HG03439 (cell line): ENCODE results near the gene CTNNA2.

Experiments used
- ATAC-seq: cut with Tn5 transposase; IDR thresholded peaks from one replicate; pipeline ENCODE4 v1.9.1; 2021; ENCODE audit warnings: mild to moderate bottlenecking, moderate library complexity; ENCODE audit not compliant: unreplicated experiment

CTNNA2 gene

DNA sequence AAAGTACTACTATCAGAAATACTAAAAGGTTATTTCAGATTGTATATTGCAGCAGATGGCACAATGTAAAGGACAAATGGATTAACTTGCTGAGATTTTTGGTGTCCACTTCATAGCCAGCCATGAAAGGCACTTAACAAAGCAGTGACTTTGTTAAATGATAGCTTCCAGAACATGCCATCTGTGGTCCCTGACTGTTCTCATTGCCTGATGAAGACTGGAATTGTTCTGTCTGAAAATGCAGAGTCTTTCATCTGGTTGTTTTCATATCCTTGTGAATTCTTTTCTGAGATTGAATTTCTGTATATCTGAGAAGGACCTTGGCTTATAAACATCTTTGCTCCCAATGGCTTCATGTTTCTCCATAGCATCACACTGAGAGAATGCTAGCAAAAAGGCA lies 836.1 kb downstream of the CTNNA2 start:
- ATAC-seq: no peak

DNA sequence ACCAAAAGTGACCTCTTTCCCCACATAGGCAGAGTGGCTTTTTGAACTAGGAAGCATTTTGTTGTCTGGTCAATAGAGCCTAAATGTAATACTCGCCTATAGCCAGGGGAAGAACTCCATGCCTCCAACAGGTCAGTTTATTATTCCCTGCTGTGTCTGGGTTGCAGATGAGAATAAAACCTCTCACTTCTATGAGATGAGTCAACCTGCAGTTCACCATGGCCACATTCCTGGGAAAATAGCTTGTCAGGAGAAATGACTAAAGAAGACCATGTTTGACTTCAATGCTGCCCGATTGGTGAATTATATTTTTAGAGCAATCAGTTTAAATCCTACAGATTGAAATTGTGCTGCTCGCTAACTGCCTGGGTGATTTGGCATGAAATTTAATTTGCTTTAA lies 838.4 kb downstream of the CTNNA2 start:
- ATAC-seq: no peak

DNA sequence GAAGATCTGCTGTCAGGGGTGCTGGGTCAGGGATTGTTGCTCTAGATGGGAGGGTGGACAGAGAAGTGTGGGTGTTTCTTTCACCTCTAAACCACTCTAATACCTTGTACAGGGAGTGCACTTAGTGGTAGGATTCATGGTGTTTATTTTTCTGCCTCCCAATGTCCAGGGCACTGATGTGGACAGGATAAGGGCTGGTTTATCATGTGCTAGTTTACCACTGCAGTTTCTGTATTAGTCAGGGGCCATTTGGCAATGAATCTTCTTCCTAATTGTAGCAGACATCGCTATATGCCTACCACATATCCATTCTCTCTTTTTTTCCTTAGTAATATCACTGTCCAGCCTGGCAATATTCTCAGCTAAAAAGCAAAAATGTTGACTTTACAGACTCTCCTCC lies 842.0 kb downstream of the CTNNA2 start:
- ATAC-seq: no peak

DNA sequence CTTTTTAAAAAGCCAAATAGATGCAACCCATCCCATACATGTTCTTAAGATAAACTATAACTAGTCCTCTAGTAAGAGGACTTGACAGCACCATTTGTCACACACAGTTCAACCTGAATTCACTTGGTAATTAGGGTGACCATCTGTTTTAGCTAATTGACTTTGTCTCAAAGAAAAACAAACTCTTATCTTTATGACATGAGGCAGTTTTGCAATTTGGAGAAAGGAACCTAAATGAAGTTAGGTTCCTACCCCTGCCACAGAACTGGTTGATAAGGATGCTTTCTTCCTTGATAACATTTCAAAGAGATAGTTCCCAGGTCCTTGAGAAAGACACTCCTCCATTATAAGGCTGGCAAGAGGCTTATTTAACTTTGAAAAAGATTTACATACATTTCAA lies 849.1 kb downstream of the CTNNA2 start:
- no peak for ATAC-seq

DNA sequence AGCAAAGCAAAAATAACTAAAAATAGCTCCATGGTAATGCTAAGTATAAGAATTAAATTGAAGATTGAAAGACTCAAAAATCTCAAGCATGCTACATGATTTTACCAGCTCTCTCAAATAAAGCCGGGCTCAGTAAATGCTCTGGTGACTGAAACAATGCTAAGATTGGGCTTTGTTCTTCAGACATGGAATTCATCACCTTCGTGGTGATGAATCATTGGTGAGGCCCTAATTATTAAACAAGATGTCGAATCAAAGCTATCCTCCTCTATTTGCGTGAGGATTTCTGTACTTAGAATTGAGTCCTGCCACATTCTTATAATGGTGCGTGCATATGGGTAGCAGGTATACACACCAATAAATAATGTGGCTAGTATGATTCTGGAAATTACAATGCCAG lies 850.5 kb downstream of the CTNNA2 start:
- ATAC-seq: no peak

DNA sequence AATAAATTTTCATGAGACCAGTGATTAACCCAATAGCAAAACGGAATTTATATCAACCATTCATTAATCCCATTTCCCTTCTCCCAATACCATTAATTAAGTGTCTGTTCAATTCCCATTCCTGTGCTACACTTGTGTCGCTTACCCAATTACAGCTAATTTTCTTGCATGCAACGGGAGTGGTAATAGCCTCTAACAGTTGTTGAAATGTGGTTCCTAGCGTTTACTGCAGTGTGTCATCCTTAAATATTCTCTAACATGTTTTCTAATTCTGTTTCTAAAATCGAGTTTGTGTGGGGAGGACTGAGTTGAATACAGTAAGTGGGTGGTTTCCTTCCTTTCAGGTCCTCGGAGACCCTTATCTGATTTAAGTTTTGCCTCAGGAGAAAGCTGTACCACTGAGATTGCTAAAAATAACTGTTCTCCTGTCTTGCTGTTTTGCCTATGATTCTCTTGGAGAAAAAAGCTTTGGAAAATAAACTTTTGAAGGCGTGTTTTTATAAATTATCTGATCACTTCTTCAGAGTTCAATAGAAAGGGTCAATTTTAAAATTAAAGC lies 851.0 kb downstream of the CTNNA2 start:
- no peak for ATAC-seq

DNA sequence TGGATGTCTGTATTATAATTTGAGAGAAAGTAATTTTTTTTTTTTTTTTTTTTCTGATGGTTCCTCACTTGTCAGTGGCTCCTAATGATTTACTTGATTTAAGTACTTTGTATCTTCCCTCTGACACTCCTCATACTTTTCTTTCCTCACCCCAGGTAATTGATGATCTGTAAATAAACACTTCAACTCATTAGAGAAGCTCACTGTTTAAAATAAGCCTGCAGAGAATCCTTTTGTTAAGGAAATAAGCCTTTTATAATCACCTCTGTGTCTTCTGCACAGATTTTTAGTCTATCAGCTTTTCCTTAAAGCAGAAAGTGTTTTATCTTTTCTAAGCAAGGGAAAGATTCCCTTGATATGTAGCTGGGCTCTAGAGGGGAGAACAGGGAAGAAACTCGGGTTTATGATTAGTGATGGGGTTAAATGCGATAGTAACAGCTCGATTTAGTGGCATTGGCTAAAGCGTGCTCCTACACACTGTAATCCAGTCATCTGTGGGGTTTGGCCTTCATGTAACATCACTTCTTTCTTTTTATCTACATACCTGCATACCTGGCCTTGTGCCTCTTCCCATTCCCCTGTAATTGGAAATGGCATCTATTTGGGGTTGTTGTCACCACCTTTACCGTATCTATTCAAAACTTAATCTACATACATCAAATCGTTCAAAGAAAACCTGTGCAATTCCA lies 851.8 kb downstream of the CTNNA2 start:
- no peak for ATAC-seq

DNA sequence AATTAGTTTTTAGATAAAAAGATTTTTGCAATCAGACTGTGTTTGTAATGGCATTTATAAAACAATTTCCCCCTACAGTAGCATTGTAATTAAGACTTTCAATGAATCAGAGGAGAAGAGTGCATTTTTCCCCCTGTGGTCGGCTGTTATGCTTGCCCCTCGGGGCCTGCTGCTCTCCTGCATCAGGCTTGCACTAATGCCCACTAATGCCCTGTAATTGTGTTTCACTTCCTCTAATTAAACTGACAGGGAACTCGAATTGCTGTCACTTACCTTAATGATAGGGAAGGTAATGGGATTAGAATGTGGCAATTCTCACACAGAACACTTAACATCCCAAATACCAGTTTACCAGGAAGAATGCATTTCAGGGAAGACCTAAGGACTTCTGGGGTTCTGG lies 852.9 kb downstream of the CTNNA2 start:
- ATAC-seq: no peak

DNA sequence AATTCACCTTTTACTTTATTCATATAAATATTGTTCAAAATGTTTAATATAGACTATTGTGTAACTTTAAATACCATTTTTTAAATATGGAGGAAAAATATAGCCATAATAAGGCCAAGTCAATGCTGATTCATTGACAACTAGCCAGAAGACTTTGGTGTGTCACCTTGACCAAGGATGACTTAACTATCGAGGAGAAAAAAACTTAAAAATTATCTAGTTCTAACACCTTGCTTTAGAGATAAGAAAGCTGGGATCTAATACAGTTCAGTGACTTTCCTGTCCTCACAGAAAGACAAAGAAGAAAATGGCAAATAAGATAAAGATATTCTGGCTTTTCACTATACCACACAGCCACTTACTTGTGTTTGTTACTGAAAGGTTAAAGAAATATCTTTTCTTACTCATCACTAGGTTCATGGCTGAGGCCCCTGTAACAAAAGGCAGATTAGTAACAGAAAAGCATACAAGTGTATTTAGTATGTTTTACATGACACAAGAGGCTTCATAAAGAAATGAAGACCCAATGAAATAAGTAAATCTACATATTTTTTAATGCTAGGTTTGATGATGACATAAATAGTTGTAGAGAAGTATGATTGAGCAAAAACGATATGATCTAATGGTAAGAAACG lies 857.6 kb downstream of the CTNNA2 start:
- no peak for ATAC-seq

DNA sequence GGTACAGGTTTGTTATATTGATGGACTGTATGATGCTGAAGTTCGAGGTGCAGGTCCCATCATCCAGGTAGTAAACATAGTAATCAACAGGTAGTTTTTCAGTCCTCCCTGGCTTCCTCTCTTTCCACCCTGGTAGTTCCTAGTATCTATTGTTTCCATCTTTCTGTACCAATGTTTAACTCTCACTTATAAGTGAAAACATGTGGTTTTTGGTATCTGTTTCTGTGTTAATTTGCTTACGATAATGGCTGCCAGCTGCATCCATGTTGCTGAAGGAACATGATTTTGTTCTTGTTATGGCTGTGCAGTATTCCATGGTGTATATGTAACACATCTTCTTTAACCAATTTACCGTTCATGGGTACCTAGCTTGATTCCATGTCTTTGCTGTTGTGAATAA lies 861.3 kb downstream of the CTNNA2 start:
- ATAC-seq: no peak

DNA sequence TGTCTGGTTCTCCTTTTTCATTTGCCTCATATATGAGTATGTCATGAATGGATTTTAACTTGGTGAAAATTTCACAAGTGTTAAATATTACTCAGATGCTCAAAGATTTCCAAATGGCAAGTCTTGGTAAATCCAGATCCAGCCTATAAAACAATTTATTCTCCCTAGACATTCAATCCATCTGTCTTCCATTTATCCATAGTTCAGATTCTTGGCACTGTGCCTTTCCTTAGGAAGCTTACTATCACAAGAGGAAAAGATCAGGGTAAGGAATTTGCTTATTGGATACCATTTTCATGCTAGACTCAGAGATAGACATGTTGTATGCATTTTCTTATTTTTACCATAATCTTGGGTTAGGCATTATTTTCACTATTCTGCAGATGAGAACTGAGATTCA lies 864.2 kb downstream of the CTNNA2 start:
- no peak for ATAC-seq

DNA sequence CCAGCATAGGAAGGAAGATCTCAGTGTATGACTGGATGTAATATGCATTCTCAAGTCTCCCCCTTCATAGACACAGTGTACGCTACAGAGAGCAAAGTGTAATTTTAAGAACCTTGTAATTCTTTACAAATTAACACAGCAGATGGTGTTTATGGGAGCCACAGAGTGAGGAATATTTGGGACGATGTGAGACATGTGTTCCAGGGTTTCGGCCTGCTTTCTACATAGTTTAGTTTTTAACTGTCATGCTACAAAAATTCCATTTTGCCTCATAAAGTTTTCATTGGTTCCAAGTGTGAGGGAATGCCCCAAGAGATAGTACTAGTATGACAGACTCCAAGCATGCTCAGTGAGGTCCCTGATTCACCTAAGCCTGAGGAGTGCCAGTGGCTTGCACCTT lies 867.9 kb downstream of the CTNNA2 start:
- no peak for ATAC-seq

DNA sequence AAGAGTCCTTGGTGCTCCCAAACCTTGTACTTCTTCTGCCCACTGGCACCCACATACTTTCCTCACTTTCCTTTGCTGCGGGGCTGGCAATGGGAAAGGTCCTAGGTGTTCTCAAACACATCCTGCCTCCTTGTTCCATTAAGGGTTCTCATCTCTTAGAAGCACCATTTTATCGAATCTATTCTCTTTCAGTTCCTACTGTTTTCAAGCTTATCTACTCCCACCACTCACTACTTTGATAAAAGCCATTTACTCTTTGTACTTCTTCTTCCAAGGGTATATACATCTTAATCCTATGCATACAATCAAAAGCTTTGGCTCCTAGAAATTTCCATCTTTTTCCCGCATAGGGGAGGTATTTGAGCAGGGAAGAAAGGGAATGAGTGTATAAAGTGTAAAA lies 868.8 kb downstream of the CTNNA2 start:
- no peak for ATAC-seq

DNA sequence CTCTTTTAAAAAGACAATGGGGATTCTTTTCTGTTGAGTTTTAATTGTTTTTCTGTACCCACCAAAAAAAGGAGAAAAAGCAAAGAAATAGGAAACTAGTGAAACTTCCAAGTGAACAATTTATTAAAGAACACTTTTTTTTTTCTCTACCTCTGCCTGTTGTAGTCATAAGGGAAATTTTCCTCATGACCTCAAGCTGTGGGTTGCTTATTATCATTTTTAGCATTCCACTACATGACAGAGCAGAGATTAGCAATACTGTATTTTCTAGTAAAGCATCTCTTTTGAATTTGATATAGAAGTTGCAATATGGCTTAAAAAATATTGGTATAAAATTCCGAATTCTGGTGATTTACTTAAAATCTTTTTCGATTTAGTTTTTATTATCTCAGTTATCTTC lies 879.6 kb downstream of the CTNNA2 start:
- ATAC-seq: no peak

DNA sequence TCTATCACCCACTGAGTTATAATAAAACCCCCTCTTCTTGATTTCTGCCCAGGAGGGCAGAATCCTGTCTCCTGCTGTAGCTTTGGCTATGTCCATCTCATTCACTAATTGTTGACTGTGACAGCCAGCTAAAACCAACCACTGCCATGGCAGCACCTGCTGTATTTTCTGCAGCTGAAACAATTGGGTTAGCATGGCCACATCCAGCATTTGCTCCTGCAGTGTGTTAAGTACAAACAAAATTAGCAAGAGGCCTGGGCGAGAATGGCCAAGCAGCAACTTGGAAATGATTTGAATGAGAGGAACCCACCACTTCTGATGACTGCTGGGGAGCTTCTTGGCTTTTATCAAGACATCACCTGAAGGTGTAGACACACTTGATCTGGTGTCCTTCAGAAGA lies 881.1 kb downstream of the CTNNA2 start:
- no peak for ATAC-seq

DNA sequence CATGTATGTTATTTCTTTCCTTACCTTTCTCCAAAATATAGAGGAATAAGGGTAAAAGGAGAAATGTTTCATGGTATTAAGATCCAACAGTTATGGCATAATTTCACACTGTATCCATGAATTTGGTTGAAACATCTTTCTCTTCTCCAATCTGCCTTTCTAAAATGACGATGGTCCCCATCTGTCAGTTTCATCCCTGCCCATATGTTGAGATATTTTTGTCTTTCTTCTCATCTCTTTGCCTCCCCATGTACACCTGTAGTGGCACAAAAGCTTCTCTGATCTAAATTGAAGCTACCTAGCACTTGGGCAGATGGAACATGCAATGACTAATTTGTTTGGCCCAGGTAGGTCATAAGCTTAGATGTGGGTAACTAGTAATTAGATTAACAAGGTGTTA lies 882.4 kb downstream of the CTNNA2 start:
- ATAC-seq: no peak

DNA sequence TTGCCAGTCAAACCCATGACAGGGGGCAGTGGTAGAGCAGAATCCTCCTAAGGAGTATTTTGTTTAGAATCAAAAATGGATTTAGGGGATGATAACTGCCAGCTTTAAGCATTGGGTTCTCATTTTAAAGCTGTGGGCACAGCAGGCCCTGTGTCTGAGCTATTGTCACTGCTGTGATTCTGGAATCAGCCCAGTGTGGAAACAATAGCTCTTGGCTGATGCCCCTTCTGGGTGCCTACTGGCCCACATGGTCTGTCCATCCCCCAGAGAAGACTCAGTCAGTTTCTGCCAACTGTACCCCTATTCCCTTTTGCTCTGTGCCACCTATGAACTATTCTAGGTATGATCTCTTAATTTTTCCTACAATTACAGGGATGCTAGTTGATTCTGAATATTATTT lies 883.4 kb downstream of the CTNNA2 start:
- ATAC-seq: no peak

DNA sequence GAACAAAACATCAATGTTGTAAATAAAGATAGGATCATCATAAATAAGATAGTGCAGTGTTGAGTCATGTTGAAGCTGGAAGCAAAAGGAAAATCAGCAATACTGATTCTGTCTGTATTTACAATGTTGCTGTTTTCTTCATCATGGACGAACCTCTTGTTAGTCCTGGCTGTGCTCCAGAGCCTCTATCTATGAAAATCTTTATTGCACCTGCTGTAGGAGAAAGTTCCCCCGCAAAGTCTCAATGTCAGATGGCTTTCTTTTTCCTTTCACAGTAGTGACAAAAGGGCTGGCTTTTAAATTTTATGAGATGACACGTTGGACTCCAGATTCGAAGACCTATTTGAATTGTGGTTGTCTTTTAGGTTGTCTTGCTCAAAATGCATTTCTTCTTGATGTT lies 890.2 kb downstream of the CTNNA2 start:
- ATAC-seq: no peak

DNA sequence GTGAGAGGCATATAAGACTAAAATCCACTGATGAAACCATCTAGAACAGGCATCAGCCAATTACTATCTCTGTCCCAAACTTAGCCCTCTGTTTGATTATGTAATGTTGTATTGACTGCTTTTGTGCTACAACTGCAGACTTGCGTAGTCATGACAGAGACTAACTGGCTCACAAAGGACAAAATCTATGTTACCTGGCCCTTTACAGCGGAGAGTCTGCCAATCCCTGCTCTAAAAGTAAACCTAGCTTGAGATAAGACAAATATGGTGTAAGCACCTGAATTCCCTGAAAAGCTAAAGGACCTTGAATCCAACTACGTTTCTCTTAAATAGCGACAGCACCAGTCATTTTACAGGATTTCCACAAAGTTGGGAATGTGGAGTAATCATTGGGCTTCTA lies 894.5 kb downstream of the CTNNA2 start:
- no peak for ATAC-seq

DNA sequence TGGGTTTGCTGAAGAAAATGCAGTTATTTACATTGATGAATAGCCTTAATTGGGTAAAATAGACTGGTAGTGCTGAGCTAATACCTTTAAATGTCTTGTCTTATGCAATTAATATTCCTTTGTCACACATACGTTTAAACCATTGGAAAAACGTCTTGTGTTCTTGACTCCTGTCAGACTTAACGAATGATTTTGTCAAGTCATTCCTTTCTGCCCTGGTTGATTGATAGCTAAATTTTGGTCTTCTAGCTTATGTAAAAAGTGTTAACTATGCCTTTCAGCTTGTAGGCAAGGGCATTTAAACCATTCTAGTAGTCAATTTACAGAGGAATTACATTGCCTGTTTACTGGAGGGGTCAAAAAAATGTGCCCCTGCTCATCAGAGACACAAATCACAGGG lies 897.5 kb downstream of the CTNNA2 start:
- ATAC-seq: no peak

DNA sequence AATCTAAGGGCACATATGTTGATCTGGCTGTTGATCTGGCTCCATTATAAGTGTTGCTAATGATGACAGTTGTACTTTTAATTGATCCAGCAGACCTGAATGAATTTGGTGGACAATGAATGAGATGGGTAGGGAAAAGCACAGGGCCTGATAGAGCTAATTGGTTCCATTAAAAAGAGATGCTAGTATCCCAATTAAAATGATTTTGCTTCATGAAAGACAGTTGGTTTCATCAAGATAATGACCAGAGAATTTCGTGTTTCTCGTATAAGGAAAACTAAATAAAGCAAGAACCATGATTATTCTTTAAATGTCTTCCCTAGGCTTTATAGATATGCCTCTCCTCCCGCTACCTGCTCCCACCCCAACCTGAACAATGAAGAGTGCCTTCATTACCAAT lies 900.3 kb downstream of the CTNNA2 start:
- no peak for ATAC-seq

DNA sequence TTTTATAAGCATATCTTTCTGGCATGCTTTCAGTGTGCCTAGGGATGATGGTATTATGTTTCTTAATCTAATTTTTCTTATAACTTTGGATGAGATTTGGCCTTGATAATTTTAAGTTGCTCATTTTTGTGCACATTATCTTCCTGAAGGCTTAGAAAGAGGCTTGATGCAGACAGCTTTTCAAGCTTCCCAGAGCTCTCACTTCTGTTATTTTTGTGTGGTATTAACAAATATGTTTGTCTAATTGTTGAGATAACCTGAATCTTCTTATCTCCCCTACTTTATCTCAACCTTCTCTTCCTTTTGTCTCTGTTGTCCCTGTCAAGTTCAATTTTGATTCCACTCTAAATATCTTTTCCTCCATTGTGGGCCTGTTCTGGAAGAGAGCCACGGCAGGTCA lies 904.9 kb downstream of the CTNNA2 start:
- ATAC-seq: no peak
